ENCODE measurements around the gene NYAP2.

DNA sequence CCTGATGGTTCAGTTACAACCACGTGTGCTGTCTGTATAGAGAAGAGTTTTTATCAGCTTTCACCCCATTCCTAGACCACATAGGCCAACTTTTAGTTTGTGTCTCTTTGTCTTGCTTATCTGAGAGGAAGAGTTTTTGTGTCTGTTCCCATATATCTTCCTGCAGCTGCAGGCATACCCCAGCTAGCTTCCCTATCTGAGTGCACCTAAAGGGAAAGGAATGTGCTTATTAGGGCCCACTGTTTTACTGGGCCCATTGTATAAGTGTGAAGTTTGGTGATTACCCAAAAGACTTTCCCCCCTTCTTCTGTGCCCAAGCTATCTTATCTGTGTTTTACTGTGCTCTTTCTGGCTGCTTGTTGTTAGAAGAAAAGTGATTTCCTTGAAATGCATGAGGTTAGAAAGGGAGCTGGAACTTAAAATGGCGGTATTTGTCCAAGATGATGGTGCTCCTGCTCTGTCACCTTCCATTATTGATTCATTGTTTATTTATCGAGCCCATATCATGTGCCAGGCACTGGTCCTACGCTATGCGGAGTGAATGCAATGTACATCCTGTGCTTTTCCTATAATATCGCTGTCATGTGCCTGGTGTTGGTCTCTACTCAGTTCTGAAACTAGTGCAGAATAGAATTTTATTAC lies 57.2 kb downstream of the NYAP2 start:
- TF ChIP-seq, protein P1, sequence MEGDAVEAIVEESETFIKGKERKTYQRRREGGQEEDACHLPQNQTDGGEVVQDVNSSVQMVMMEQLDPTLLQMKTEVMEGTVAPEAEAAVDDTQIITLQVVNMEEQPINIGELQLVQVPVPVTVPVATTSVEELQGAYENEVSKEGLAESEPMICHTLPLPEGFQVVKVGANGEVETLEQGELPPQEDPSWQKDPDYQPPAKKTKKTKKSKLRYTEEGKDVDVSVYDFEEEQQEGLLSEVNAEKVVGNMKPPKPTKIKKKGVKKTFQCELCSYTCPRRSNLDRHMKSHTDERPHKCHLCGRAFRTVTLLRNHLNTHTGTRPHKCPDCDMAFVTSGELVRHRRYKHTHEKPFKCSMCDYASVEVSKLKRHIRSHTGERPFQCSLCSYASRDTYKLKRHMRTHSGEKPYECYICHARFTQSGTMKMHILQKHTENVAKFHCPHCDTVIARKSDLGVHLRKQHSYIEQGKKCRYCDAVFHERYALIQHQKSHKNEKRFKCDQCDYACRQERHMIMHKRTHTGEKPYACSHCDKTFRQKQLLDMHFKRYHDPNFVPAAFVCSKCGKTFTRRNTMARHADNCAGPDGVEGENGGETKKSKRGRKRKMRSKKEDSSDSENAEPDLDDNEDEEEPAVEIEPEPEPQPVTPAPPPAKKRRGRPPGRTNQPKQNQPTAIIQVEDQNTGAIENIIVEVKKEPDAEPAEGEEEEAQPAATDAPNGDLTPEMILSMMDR (conservative IDR thresholded peaks at IDR 0.05; ENCODE audit: low read length), result no peak
- no peak for TF ChIP-seq EZH2phosphoT487 (IDR thresholded peaks at IDR 0.05; ENCODE audit: borderline replicate concordance)
